Adrenal gland (tissue), 12 donors: ENCODE results near the gene TTLL10. TPM values are rescaled to one million over a fixed set of nuclear protein-coding genes. Genes with fewer than 3 reads are reported as not detected.

ENCODE experiments used
- DNase-seq, 7 donors: peaks; one replicate each; pipeline ENCODE4 v3.0.0-alpha.2; 2019 to 2020
- H3K27ac ChIP-seq, 5 donors: fragments of 200-600 bp; sonication (generic) in 4 of 5; 1 replicate in 3 of 5; 2 replicates in 2 of 5; pipeline versions ENCODE4 v1.5.1 to v1.8.0; 2016 to 2020; ENCODE audit warnings: mild to moderate bottlenecking in 1 of 5
- H3K27me3 ChIP-seq: fragments of 200-600 bp; 2 replicates; pipeline ENCODE4 v1.8.0; 2021
- H3K36me3 ChIP-seq, 2 donors: fragments of 200-600 bp; replicated peaks in 1 of 2; 1 replicate in 1 of 2; 2 replicates in 1 of 2; pipeline versions ENCODE4 v1.5.1 to v1.8.0; 2018 to 2022
- H3K4me1 ChIP-seq, 2 donors: fragments of 200-600 bp; replicated peaks in 1 of 2; 1 replicate in 1 of 2; 2 replicates in 1 of 2; pipeline versions ENCODE4 v1.5.1 to v1.8.0; 2018 to 2021
- H3K4me3 ChIP-seq, 4 donors: fragments of 200-600 bp; sonication (generic) in 3 of 4; one replicate each; pipeline ENCODE4 v1.5.1; 2016 to 2018
- H3K9me3 ChIP-seq, 3 donors: fragments of 200-600 bp; sonication (generic) in 1 of 3; replicated peaks in 1 of 3; 1 replicate in 2 of 3; 2 replicates in 1 of 3; pipeline versions ENCODE4 v1.5.1 to v1.8.0; 2016 to 2021
- CTCF ChIP-seq, 6 experiments: fragments of 450-650 bp in 4 of 6; fragments of 200-600 bp in 2 of 6; sonication (generic) in 1 of 6; IDR thresholded peaks; 1 replicate in 5 of 6; 2 replicates in 1 of 6; pipeline versions ENCODE4 v1.5.1 to v1.8.0; 2016 to 2021; ENCODE audit warnings: antibody characterized with exemption in 6 of 6, mild to moderate bottlenecking in 2 of 6, moderate library complexity in 1 of 6
- POLR2A ChIP-seq, 2 donors: fragments of 450-650 bp; IDR thresholded peaks; one replicate each; pipeline ENCODE4 v1.6.1; 2017; ENCODE audit warnings: antibody characterized with exemption in 2 of 2, mild to moderate bottlenecking in 2 of 2, moderate library complexity in 1 of 2
- WGBS, 4 donors: extraction: QIAGEN DNeasy Blood & Tissue Kit in 2 of 4; methylation state at CpG; one replicate each; pipeline versions ENCODE4 v1.1.5 to v1.1.7; 2013 to 2017; 5-methylcytosine and 5-hydroxymethylcytosine counted together
- intact Hi-C, 2 donors: fragments of 100-400 bp; cut with DNase I; formaldehyde crosslinking; loops; one replicate each; pipeline versions ENCODE4 v1.14.1 to v1.15.0; 2022 to 2023
- polyA plus RNA-seq, 3 donors: library from polyadenylated mRNA; stranded (reverse); fragments of 200-250 nt in 2 of 3; fragments of 350-450 nt in 1 of 3; fragmentation: Illumina TruSeq in 1 of 3; extraction: RNeasy Lipid Tissue Mini Kit (QIAGEN cat#74804) in 1 of 3; gene quantifications; one replicate each; pipeline ENCODE4 v1.2.3, GENCODE V29; 2013 to 2014
- total RNA-seq, 9 donors: library from RNA; depleted of rRNA in 4 of 9; stranded (reverse); fragments of >200 nt in 4 of 9; fragments of 120-200 nt in 1 of 9; fragmentation: NEBNext Ultra II Directional in 1 of 9; extraction: Animal tissue kit (Norgen Biotek cat#: 25700) in 1 of 9; gene quantifications; one replicate each; pipeline versions ENCODE4 v1.1.0 to v1.2.4, GENCODE V29; 2013 to 2023
- donor health status: healthy with polysubstance abuse.
- donor health status: Bipolar disorder and iron deficiency.
- donor health status: DM: yes; HTN: yes; CAD: no.
- donor health status: DM: no; HTN: no; CAD: no.
- donor health status: DM: no; HTN: no; CAD: no.
- donor health status: DM: yes; HTN: yes; CAD: no.

The TTLL10 gene
- total and polyA plus RNA-seq, 12 donors = 0.32 to 0.44 TPM; not detected in 10

DNA sequence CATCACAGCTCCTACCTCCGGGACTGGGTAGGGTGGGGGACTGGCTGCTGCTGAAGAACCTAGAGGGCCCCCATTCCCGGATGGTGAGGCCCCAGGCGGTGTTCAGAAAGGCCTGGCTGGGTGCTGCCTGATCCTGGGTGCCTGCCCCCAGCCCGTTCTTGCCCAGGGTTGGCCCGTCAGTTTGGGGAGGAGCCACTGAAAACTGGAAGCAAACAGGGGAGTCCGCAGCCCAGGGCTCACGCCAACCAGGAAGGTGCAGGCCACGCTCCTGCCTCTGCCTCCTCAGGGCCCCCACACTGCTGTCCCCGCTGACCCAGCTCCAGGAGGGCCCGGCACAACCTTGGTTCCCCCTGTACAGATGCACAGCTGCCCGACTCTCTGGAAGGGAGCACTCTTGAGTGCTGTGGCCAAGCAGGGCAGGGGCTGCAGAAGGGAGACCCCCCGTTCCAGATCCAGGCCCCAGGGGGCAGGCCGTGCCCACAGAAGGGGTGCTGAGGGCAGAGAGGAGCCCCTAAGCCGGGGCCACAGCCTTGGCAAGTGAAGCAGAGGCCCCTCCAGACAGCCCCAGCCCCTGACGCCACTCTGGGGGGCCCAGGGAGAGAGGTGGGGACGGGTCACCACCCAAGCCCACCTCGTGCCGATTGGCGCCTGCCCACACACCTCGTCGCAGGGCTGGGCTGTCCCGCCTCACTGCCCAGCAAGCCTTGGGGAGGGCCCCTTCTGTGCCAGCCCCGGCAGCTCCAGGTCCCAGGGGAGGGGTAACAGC lies 67.3 kb downstream of the TTLL10 start:
- TF ChIP-seq CTCF (IDR thresholded peaks at IDR 0.05) (no peak), POLR2A (IDR thresholded peaks at IDR 0.05) (no peak)
- Histone ChIP-seq H3K27ac (no peak overlapping the region), H3K27me3 (peaks cover 14% of the 10 kb centered on the region), H3K4me3 (no peak overlapping the region), H3K9me3 (no peaks in the 10 kb centered on the region), H3K4me1 (no peaks in the 10 kb centered on the region), H3K36me3 (no peaks in the 10 kb centered on the region)
- intact Hi-C loops = no loop called here
- peak in 1 of 7 donors; percentile 15 for DNase-seq
- 45 to 80% (median 52%) methylated on average over 2 to 23 of the region's 23 CpGs for WGBS, 4 donors

DNA sequence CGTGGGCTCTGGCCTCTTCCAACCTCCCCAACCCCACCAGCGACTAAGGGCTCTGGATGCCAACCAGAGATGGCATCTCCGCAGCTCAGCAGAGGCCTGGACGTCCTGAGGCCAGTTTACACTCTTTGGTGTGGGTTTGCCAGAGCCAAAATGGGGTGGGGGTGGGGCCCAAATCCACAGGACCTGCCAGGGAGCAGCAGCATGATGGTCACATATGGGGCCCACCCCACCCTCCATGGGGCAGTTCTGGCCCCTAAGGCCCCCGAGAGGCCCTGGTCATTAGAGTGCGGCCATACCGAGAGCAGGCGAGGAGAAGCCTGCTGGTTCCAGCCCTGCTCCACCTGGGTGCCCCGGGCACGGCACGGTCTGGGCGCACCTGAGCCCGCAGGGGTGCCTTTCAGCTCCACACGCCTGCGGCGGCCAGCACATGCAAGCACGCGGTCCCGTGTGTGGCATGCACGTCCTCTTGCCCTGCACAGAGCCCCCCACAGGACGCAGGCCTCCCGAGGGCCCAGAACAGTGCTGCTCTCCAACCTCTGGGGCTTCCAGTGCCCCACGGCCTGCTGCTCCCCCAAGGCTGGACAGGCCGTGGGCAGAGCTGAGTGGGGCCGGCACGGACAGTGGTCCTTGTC lies 68.0 kb downstream of the TTLL10 start:
- H3K27me3 ChIP-seq = peaks cover 20% of the 10 kb centered on the region
- intact Hi-C loops = no loop called here
- DNase-seq = no peak
- no peaks in the 10 kb centered on the region for H3K9me3 ChIP-seq
- no peak overlapping the region for H3K4me3 ChIP-seq
- H3K4me1 ChIP-seq = no peaks in the 10 kb centered on the region
- no peak overlapping the region for H3K27ac ChIP-seq
- TF ChIP-seq CTCF (IDR thresholded peaks at IDR 0.05) (no peak), POLR2A (IDR thresholded peaks at IDR 0.05) (no peak)
- 63 to 84% (median 76%) methylated on average over 4 to 26 of the region's 26 CpGs; no CpG with 5 or more reads in 1 of the 4 donors for WGBS, 4 donors
- H3K36me3 ChIP-seq = no peaks in the 10 kb centered on the region

GRCh38 chr1:1242461-1243265 lies 69.0 kb downstream of the TTLL10 start:
- no peak overlapping the region for H3K27ac ChIP-seq
- H3K4me1 ChIP-seq = no peaks in the 10 kb centered on the region
- WGBS, 4 donors = 83 to 95% (median 88%) methylated on average over 8 to 41 of the region's 41 CpGs
- no peaks in the 10 kb centered on the region for H3K9me3 ChIP-seq
- intact Hi-C loops = no loop called here
- no peak overlapping the region for H3K4me3 ChIP-seq
- H3K27me3 ChIP-seq = peaks cover 20% of the 10 kb centered on the region
- TF ChIP-seq CTCF (IDR thresholded peaks at IDR 0.05) (no peak), POLR2A (IDR thresholded peaks at IDR 0.05) (no peak)
- DNase-seq = no peak
- H3K36me3 ChIP-seq = no peaks in the 10 kb centered on the region

DNA sequence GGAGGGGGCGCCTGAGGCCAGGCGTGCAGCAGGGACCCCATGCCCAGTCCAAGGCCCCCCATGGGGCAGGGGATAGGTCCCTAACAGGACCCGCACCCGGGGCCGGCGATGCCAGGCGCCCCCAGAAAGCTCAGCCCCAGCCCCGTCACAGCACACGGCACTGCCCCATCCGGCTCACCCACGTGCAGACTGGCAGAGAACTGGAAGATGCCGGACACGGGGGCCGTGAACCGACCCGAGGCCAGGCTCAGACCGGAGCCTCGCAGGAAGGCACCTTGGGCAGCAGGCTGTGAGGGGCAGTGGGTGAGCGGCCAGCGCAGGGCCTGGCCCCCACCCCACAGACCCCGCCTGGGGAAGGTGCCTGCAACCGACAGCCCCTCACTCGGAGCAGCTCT lies 69.6 kb downstream of the TTLL10 start:
- no peak for TF ChIP-seq POLR2A (IDR thresholded peaks at IDR 0.05)
- no peak for TF ChIP-seq CTCF (IDR thresholded peaks at IDR 0.05)
- Histone ChIP-seq H3K4me3 (no peak overlapping the region), H3K27me3 (peaks cover 18% of the 10 kb centered on the region), H3K4me1 (no peaks in the 10 kb centered on the region), H3K9me3 (no peaks in the 10 kb centered on the region), H3K36me3 (no peaks in the 10 kb centered on the region), H3K27ac (no peak overlapping the region)
- no peak for DNase-seq
- WGBS, 4 donors = 84 to 93% (median 89%) methylated on average over 10 to 23 of the region's 23 CpGs
- intact Hi-C loops = no loop called here
